GM23248 (cell line): ENCODE measurements around the gene RPS6KB2.

Experiments
- EZH2 ChIP-seq: fragments of 200-600 bp; sonication (generic); IDR thresholded peaks from 2 replicates; pipeline ENCODE4 v1.6.1; 2018; ENCODE audit warnings: antibody characterized with exemption, mild to moderate bottlenecking; ENCODE audit not compliant: insufficient read depth, poor library complexity, severe bottlenecking
- EZH2phosphoT487 ChIP-seq: fragments of 200-600 bp; sonication (generic); IDR thresholded peaks from 2 replicates; pipeline ENCODE4 v1.6.1; 2018; ENCODE audit warnings: antibody characterized with exemption, moderate library complexity, mild to moderate bottlenecking, low read depth; ENCODE audit not compliant: insufficient read depth

GRCh38 chr11:67445515-67445914, 17.2 kb downstream of the RPS6KB2 start:
- TF ChIP-seq EZH2phosphoT487 (no peak), EZH2 (no peak)
